Esophagus muscularis mucosa (tissue), 4 donors: ENCODE measurements around the gene CLCN7.

ENCODE experiments used
- CTCF ChIP-seq, 3 experiments: fragments of 200-600 bp in 2 of 3; fragments of 450-650 bp in 1 of 3; sonication (generic) in 2 of 3; IDR thresholded peaks; one replicate each; pipeline ENCODE4 v1.5.1; 2017 to 2019; ENCODE audit warnings: antibody characterized with exemption in 3 of 3, mild to moderate bottlenecking in 2 of 3, moderate library complexity in 1 of 3
- EP300 ChIP-seq: sonication (generic); formaldehyde crosslinking; IDR thresholded peaks from one replicate; pipeline ENCODE4 v1.6.1; 2017; ENCODE audit warnings: antibody characterized with exemption
- POLR2A ChIP-seq: fragments of 450-650 bp; IDR thresholded peaks from one replicate; pipeline ENCODE4 v1.6.1; 2017; ENCODE audit warnings: antibody characterized with exemption, moderate library complexity, mild to moderate bottlenecking, low read depth
- POLR2AphosphoS5 ChIP-seq, 2 donors: sonication (generic); formaldehyde crosslinking; IDR thresholded peaks; one replicate each; pipeline ENCODE4 v1.6.1; 2017; ENCODE audit warnings: antibody characterized with exemption in 2 of 2

- TF ChIP-seq EP300 (no peak), CTCF (IDR thresholded peaks at IDR 0.05) (no peak), POLR2AphosphoS5 (IDR thresholded peaks at IDR 0.05) (no peak), POLR2A (no peak)
These were observed 62.0 kb downstream of the CLCN7 start for GRCh38 chr16:1412847-1413246.
